SJSA1 (cell line): ENCODE measurements around the gene KLHL9. TPM values are rescaled to one million over a fixed set of nuclear protein-coding genes. Genes with fewer than 3 reads are reported as not detected.

Experiments
- DNase-seq, 2 experiments: peaks; one replicate each; pipeline ENCODE4 v3.0.0-alpha.2; 2015 to 2020; ENCODE audit warnings: low spot score in 2 of 2, low read depth in 1 of 2
- H3K27ac ChIP-seq: fragments of 250-450 bp; sonication (Bioruptor Pico); 2 replicates; pipeline ENCODE4 v1.5.1; 2020; ENCODE audit warnings: mild to moderate bottlenecking, moderate library complexity
- H3K27me3 ChIP-seq: fragments of 250-450 bp; sonication (Bioruptor Pico); replicated peaks from 2 replicates; pipeline ENCODE4 v1.5.1; 2020; ENCODE audit warnings: mild to moderate bottlenecking, moderate library complexity
- H3K36me3 ChIP-seq: fragments of 250-450 bp; sonication (Bioruptor Pico); 2 replicates; pipeline ENCODE4 v1.5.1; 2020; ENCODE audit warnings: mild to moderate bottlenecking
- H3K4me1 ChIP-seq: fragments of 250-450 bp; sonication (Bioruptor Pico); replicated peaks from 2 replicates; pipeline ENCODE4 v1.6.1; 2021; ENCODE audit warnings: mild to moderate bottlenecking
- H3K4me3 ChIP-seq: fragments of 250-450 bp; sonication (Bioruptor Pico); 2 replicates; pipeline ENCODE4 v1.5.1; 2020; ENCODE audit warnings: mild to moderate bottlenecking
- H3K9me3 ChIP-seq: fragments of 250-450 bp; sonication (Bioruptor Pico); replicated peaks from 2 replicates; pipeline ENCODE4 v1.5.1; 2020; ENCODE audit warnings: mild to moderate bottlenecking
- total RNA-seq: library from RNA; depleted of rRNA; stranded (reverse); fragments of >200 nt; shearing (Covaris generic); gene quantifications from 2 replicates; pipeline ENCODE4 v1.2.3, GENCODE V29; 2014; rRNA removed

The KLHL9 gene
- total RNA-seq, 1 experiment from 2014 or later, result 16.5 TPM

DNA sequence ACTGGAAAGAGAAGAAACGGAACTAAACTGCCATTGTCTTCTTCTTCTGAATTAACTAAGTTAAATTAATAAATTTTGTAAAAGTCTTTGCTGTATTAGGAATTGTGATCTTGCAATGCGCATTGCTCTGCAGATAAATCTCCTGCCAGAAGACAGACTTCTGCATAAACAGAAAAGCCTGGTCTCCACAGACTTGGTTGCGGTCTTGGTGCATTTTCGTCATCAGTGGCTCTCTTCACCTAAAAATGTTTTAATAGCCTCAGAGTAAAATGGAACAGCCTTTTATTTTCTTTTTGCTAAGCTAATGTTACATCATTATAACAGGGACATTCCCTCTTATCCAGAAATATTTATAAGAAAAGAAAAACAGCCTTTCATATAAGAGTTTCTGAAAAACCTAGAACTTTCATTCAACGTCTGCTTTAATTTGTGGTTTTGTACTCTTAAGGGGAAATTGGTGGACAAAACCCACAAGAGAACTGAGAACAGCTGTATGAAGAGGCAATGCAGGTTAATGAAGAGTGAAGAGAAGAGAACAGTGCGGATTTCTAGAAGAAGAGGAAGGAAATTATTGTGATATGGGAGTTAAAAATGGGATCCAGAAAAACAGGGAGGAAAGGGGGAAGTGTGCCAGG lies 40.2 kb downstream of the KLHL9 start:
- no peak for DNase-seq
- no peak overlapping the region for H3K27ac ChIP-seq
- no peak overlapping the region for H3K4me3 ChIP-seq
- H3K36me3 ChIP-seq, result no peaks in the 10 kb centered on the region
- no peaks in the 10 kb centered on the region for H3K9me3 ChIP-seq
- no peaks in the 10 kb centered on the region for H3K4me1 ChIP-seq
- H3K27me3 ChIP-seq, result no peaks in the 10 kb centered on the region

DNA sequence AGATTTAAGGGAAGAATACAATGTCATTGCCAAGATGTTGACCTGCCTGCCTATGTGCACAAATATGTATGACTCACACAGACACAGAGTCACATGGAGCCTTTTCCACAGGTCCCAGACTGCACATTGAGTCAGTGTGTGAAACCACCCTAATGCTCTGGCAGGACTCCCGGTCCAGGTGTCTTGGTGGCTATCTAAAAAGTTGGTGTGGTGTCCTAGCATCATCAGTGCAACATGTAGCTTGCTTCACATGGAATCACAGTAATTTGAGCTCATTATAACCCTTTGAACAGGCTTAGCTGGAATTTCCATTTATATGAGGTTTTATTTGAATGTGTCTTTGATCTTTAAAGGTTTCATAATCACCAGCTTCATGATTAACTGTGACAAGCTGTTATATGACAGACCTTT lies 40.8 kb downstream of the KLHL9 start:
- Histone ChIP-seq H3K36me3 (no peaks in the 10 kb centered on the region), H3K4me1 (no peaks in the 10 kb centered on the region), H3K27ac (no peak overlapping the region), H3K4me3 (no peak overlapping the region), H3K9me3 (no peaks in the 10 kb centered on the region), H3K27me3 (no peaks in the 10 kb centered on the region)
- no peak for DNase-seq

DNA sequence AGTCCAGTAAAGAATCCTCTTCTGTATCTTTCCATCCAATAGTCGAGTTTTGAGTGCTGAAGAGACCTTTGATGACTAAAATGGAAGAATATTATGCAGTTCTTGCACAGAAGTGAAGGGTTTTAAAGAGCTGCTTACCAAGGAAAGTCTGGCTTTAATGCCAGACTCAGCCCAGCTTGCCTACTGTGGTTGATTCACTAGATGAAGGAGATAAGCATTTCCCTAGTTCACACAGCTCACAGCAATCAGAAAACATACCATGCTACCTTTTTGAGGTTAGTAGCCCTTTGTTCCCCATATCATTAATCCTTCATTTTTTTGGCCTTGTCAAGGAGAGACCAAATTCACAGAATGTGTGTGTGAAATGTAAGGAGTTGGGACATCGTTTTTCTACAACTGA lies 45.4 kb downstream of the KLHL9 start:
- H3K27ac ChIP-seq, result no peak overlapping the region
- no peak for DNase-seq
- H3K4me1 ChIP-seq, result no peaks in the 10 kb centered on the region

GRCh38 chr9:21287280-21287679 lies 47.9 kb downstream of the KLHL9 start:
- H3K27ac ChIP-seq, result no peak overlapping the region
- no peaks in the 10 kb centered on the region for H3K9me3 ChIP-seq
- no peaks in the 10 kb centered on the region for H3K27me3 ChIP-seq

More for the DNA sequence above, 45.4 kb downstream of the KLHL9 start:
- H3K36me3 ChIP-seq, result no peaks in the 10 kb centered on the region
- H3K27me3 ChIP-seq, result no peaks in the 10 kb centered on the region
- no peaks in the 10 kb centered on the region for H3K9me3 ChIP-seq
- no peak overlapping the region for H3K4me3 ChIP-seq

GRCh38 chr9:21286659-21287058 lies 48.5 kb downstream of the KLHL9 start:
- Histone ChIP-seq H3K4me3 (no peak overlapping the region), H3K36me3 (no peaks in the 10 kb centered on the region), H3K27me3 (no peaks in the 10 kb centered on the region), H3K9me3 (no peaks in the 10 kb centered on the region), H3K4me1 (no peaks in the 10 kb centered on the region), H3K27ac (no peak overlapping the region)
- no peak for DNase-seq

More at GRCh38 chr9:21287280-21287679, 47.9 kb downstream of the KLHL9 start:
- Histone ChIP-seq H3K36me3 (no peaks in the 10 kb centered on the region), H3K4me1 (no peaks in the 10 kb centered on the region), H3K4me3 (no peak overlapping the region)
- DNase-seq, result no peak

DNA sequence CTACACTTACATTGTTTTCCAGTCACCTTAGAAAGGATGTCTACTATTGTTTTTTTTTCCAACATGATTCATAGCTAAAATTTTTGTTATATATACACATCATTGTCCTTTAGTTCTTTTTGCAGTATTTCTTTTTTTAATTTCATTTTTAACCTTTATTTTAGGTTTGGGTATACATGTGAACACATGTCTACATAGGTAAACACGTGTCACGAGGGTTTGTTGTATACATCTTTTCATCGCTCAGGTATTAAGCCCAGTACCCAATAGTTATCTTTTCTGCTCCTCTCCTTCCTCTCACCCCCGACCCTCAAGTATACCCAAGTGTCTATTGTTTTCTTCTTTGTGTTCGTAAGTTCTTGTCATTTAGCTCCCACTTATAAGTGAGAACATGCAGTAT lies 49.1 kb downstream of the KLHL9 start:
- H3K4me3 ChIP-seq, result no peak overlapping the region
- no peak for DNase-seq
- H3K4me1 ChIP-seq, result no peaks in the 10 kb centered on the region
- H3K27ac ChIP-seq, result no peak overlapping the region
- no peaks in the 10 kb centered on the region for H3K27me3 ChIP-seq
- no peaks in the 10 kb centered on the region for H3K36me3 ChIP-seq
- no peaks in the 10 kb centered on the region for H3K9me3 ChIP-seq

- Histone ChIP-seq H3K9me3 (no peaks in the 10 kb centered on the region), H3K4me3 (no peak overlapping the region), H3K27ac (no peak overlapping the region), H3K27me3 (no peaks in the 10 kb centered on the region), H3K4me1 (no peaks in the 10 kb centered on the region), H3K36me3 (no peaks in the 10 kb centered on the region)
- DNase-seq, result no peak
These were observed 53.9 kb downstream of the KLHL9 start for GRCh38 chr9:21281275-21281674.

Other genes with a start within 250 kb of the KLHL9 start
- not detected in 2 replicates for gene IFNW1, start 193.6 kb downstream of the KLHL9 start, total RNA-seq
- not detected in 2 replicates for gene IFNA21, start 168.7 kb downstream of the KLHL9 start, total RNA-seq
- not detected in 2 replicates for gene IFNA4, start 147.8 kb downstream of the KLHL9 start, total RNA-seq
- gene IFNA7, start 133.2 kb downstream of the KLHL9 start, total RNA-seq, result not detected in 2 replicates
- gene IFNA10, start 128.3 kb downstream of the KLHL9 start, total RNA-seq, result not detected in 2 replicates
- gene IFNA16, start 118.1 kb downstream of the KLHL9 start, total RNA-seq, result not detected in 2 replicates
- not detected in 2 replicates for gene IFNA17, start 107.2 kb downstream of the KLHL9 start, total RNA-seq
- gene IFNA14, start 95.4 kb downstream of the KLHL9 start, total RNA-seq, result not detected in 2 replicates
- not detected in 2 replicates for gene IFNA5, start 30.1 kb downstream of the KLHL9 start, total RNA-seq
- not detected in 2 replicates for gene IFNA6, start 15.5 kb upstream of the KLHL9 start, total RNA-seq
- not detected in 2 replicates for gene IFNA13, start 32.7 kb upstream of the KLHL9 start, total RNA-seq
- not detected in 2 replicates for gene IFNA2, start 50.0 kb upstream of the KLHL9 start, total RNA-seq
- gene IFNA8, start 73.7 kb upstream of the KLHL9 start, total RNA-seq, result not detected in 2 replicates
- not detected in 2 replicates for gene IFNA1, start 105.0 kb upstream of the KLHL9 start, total RNA-seq
- gene IFNE, start 146.9 kb upstream of the KLHL9 start, total RNA-seq, result 0.24 TPM in 1 of 2 replicates, not detected in the other